HepG2 (cell line): ENCODE measurements around the gene KCNB1. TPM values are rescaled to one million over a fixed set of nuclear protein-coding genes. Genes with fewer than 3 reads are reported as not detected.

Experiments used
- ATAC-seq: fragments of 200-7000 bp; cut with Tn5 transposase; 3 replicates; pipeline ENCODE4 v1.9.1; 2020; ENCODE audit warnings: mild to moderate bottlenecking, moderate library complexity
- BruUV-seq: library from RNA; stranded (reverse); fragments of 400-500 nt; replicated peaks from 2 replicates; lab custom pipeline; 2021; lab: Mats Ljungman, UMichigan
- CTCF ChIA-PET: fragments of 300-600 bp; formaldehyde crosslinking; extraction: SDS; loops from one replicate; lab custom pipeline; 2021; ENCODE audit warnings: low total read pairs, inconsistent platforms, low intra/inter-chr PET ratio; lab: Yijun Ruan, JAX
- POLR2A ChIA-PET: fragments of 350-600 bp; sonication (Branson Sonifier 250); formaldehyde crosslinking; loops from one replicate; lab custom pipeline; 2020; ENCODE audit warnings: antibody characterized with exemption, inconsistent platforms; lab: Yijun Ruan, JAX
- DNase-seq: peaks from one replicate; pipeline ENCODE4 v3.0.0-alpha.2; 2015; ENCODE audit warnings: low spot score
- FAIRE-seq: peaks from 3 replicates; lab custom pipeline; 2011; peaks lifted over from hg19 to GRCh38; lab: Jason Lieb, UNC
- H2AFZ ChIP-seq: one replicate; pipeline ENCODE4 v1.6.1; 2011; ENCODE audit warnings: low read length, inconsistent platforms
- H3K27ac ChIP-seq: fragments of 300-600 bp; 3 replicates; pipeline ENCODE4 v1.8.0; 2011; ENCODE audit warnings: mixed run types, mild to moderate bottlenecking, mixed read lengths, low read length, inconsistent platforms; ENCODE audit not compliant: insufficient read depth; ENCODE audit errors: extremely low read length
- H3K27me3 ChIP-seq, 2 experiments: fragments of 200-600 bp in 1 of 2; 2 replicates in 1 of 2; 3 replicates in 1 of 2; pipeline versions ENCODE4 v1.6.0 to v1.8.0; 2011; ENCODE audit warnings: low read length in 2 of 2, mild to moderate bottlenecking in 2 of 2, moderate library complexity in 2 of 2, inconsistent platforms in 1 of 2; ENCODE audit not compliant: insufficient read depth in 2 of 2, control insufficient read depth in 1 of 2
- H3K36me3 ChIP-seq, 2 experiments: fragments of 200-600 bp in 1 of 2; replicated peaks in 1 of 2; 2 replicates in 1 of 2; 3 replicates in 1 of 2; pipeline versions ENCODE4 v1.5.1 to v1.8.0; 2011; ENCODE audit warnings: low read length in 2 of 2, inconsistent platforms in 1 of 2; ENCODE audit not compliant: insufficient read depth in 2 of 2, control insufficient read depth in 1 of 2
- H3K4me1 ChIP-seq: 2 replicates; pipeline ENCODE4 v1.5.1; 2012; ENCODE audit warnings: low read length, inconsistent platforms; ENCODE audit not compliant: insufficient read depth
- H3K4me2 ChIP-seq: 2 replicates; pipeline ENCODE4 v1.6.0; 2011; ENCODE audit warnings: low read depth, low read length, inconsistent platforms
- H3K4me3 ChIP-seq, 3 experiments: fragments of 200-600 bp in 1 of 3; sonication (generic), shearing (Covaris generic) in 1 of 3; replicated peaks in 1 of 3; 2 replicates each; pipeline ENCODE4 v1.5.1; 2011 to 2016; ENCODE audit warnings: low read length in 3 of 3, inconsistent platforms in 2 of 3, low read depth in 2 of 3, mild to moderate bottlenecking in 2 of 3, control low read depth in 1 of 3, mixed read lengths in 1 of 3; ENCODE audit not compliant: insufficient read depth in 1 of 3
- H3K79me2 ChIP-seq: one replicate; pipeline ENCODE4 v1.6.1; 2011; ENCODE audit warnings: low read length, inconsistent platforms; ENCODE audit not compliant: insufficient read depth
- H3K9ac ChIP-seq: 2 replicates; pipeline ENCODE4 v1.6.0; 2011; ENCODE audit warnings: mild to moderate bottlenecking, low read depth, low read length, inconsistent platforms; ENCODE audit not compliant: insufficient read depth
- H3K9me3 ChIP-seq: 2 replicates; pipeline ENCODE4 v1.5.1; 2012; ENCODE audit warnings: mild to moderate bottlenecking, low read length
- H4K20me1 ChIP-seq: 2 replicates; pipeline ENCODE4 v1.6.0; 2011; ENCODE audit warnings: inconsistent platforms, mild to moderate bottlenecking, low read length, moderate library complexity; ENCODE audit not compliant: insufficient read depth
- PHF8 ChIP-seq: sonication (generic); formaldehyde crosslinking; IDR thresholded peaks from 2 replicates; pipeline ENCODE4 v1.5.0; 2020; ENCODE audit warnings: missing genetic modification reagents
- ZHX1 ChIP-seq: sonication (generic); formaldehyde crosslinking; IDR thresholded peaks from 2 replicates; pipeline ENCODE4 v1.8.1; 2022; ENCODE audit warnings: low read depth, mild to moderate bottlenecking, missing genetic modification reagents
- ZMYM2 ChIP-seq: sonication (generic); formaldehyde crosslinking; IDR thresholded peaks from 2 replicates; pipeline ENCODE4 v1.8.0; 2022; ENCODE audit warnings: mild to moderate bottlenecking, missing genetic modification reagents
- ZNF512B ChIP-seq: sonication (generic); formaldehyde crosslinking; IDR thresholded peaks from 2 replicates; pipeline ENCODE4 v1.5.1; 2020; ENCODE audit warnings: missing genetic modification reagents, mild to moderate bottlenecking, borderline replicate concordance
- WGBS: methylation state at CpG from one replicate; pipeline ENCODE4 v1.1.6; 2017; ENCODE audit warnings: low lambda C conversion rate; 5-methylcytosine and 5-hydroxymethylcytosine counted together
- in situ Hi-C: cut with HindIII; loops from 2 replicates; pipeline ENCODE4 v1.10.0; 2017; ENCODE audit warnings: low pct_unique_long_range_greater_than_20kb; ENCODE audit not compliant: extremely low pct_ligation_motif_present
- intact Hi-C: fragments of 100-400 bp; cut with micrococcal nuclease; formaldehyde crosslinking; loops from one replicate; pipeline ENCODE4 v1.10.0; 2022; ENCODE audit not compliant: unreplicated experiment
- polyA plus RNA-seq, 8 experiments: library from polyadenylated mRNA; depleted of rRNA in 3 of 8; stranded (reverse) in 7 of 8; unstranded in 1 of 8; fragments of >200 nt; fragmentation: Illumina TruSeq in 4 of 8; extraction: Trizol in 4 of 8; gene quantifications; 2 replicates each; pipeline versions ENCODE4 v1.2.1 to v1.2.3, GENCODE V29; 2011 to 2016; ENCODE audit warnings: low read depth in 4 of 8, missing spikeins in 1 of 8, mixed read lengths in 1 of 8; ENCODE audit not compliant: insufficient read depth in 1 of 8
- total RNA-seq, 5 experiments: library from RNA; depleted of rRNA; stranded (reverse); fragments of >200 nt; fragmentation: Illumina TruSeq; extraction: Trizol; gene quantifications; 2 replicates each; pipeline ENCODE4 v1.2.3, GENCODE V29; 2016; ENCODE audit warnings: low read depth in 1 of 5

The KCNB1 gene
- total and polyA plus RNA-seq, 2 of the 13 experiments (the other 11 are each of a cell fraction or from before 2014, with no cell fraction given) = 0.02 TPM; not detected in 1

GRCh38 chr20:49412953-49413352 is 69.5 kb downstream of the KCNB1 start:
- TF ChIP-seq ZHX1 (CRISPR knock-in tag) (no peak), ZNF512B (no peak), ZMYM2 (CRISPR knock-in tag) (no peak), PHF8 (CRISPR knock-in tag) (no peak)
- WGBS = 10% methylated on average over 6 of the region's 6 CpGs
- no peak overlapping the region for H3K27ac ChIP-seq
- intact Hi-C loops (no loop called here), in situ Hi-C loops (no loop called here)
- H3K27me3 ChIP-seq = peaks cover 15 to 55% of the 10 kb centered on the region in 2 experiments; a peak in 4 of 5 replicates
- H4K20me1 ChIP-seq = no peaks in the 10 kb centered on the region
- H3K4me2 ChIP-seq = no peak overlapping the region
- no TSS peak for BruUV-seq
- H3K36me3 ChIP-seq = no peaks in the 10 kb centered on the region
- H3K79me2 ChIP-seq = no peaks in the 10 kb centered on the region
- FAIRE-seq = no peak
- no peaks in the 10 kb centered on the region for H3K4me1 ChIP-seq
- H3K9ac ChIP-seq = no peak overlapping the region
- no peak for DNase-seq
- H2AFZ ChIP-seq = no peak overlapping the region
- H3K4me3 ChIP-seq = no peak overlapping the region
- no peak for ATAC-seq
- CTCF ChIA-PET = no interaction called here
- H3K9me3 ChIP-seq = no peaks in the 10 kb centered on the region
- POLR2A ChIA-PET = no interaction called here
